ENCODE results near the gene EVA1C.
"Not testable (repeated sequence)": the region's sequence is repeated elsewhere in the genome, so short reads cannot be mapped to it uniquely, and the experiment has no call there.

Gene EVA1C

DNA sequence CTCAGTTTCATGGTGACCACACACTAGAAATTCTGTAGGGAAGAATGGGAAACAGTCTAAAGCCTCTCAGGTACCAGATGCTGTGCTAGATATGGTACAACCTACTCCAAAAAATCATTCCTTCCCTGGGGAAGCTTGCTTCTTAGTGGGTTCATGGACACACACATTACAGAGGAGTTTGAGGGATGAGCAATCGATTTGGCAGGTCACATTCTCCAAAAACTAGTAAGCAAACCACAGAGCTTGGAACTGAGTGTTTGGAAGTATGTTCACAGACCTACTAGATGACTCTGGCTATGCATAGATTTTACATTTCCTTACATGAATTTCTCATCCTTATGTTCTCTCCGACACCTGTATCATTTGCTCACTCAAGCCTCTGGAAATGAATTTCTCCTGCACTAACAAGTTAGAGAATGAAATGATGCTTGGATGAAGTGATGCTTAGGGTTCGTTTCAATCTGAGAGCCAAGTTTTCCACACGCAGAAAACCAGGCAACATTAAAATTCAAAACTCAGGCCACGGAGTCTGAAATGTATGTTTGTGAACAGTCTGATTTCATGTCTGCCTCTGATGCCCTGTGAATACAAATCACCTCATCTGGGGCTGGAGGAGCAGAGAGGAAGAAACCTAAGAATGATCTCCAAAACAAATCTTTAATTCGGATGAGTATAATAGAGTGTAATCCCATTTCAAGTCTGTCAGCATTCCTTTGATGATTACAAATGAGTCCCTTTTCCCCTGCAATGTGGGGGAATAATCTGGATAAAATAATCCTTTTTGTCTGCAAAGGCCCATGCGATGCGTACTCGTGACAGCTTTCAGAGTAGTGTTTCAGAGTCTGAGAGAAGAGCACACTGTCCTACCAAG, 11.0 kb downstream of the EVA1C start:
- peaks cover under 1% of the 10 kb centered on the region for H3K4me1 ChIP-seq (ENCODE audit: control insufficient read depth, insufficient read depth, low read length)
- H3K27me3 ChIP-seq (ENCODE audit: control insufficient read depth, insufficient read depth, low read length, poor library complexity, severe bottlenecking) = no peaks in the 10 kb centered on the region
- no peak overlapping the region for H3K27ac ChIP-seq (ENCODE audit: insufficient read depth, low read depth, low read length, poor library complexity, severe bottlenecking)
- no peak overlapping the region for H3K4me3 ChIP-seq (ENCODE audit: insufficient read depth, low read depth, low read length)
- no peaks in the 10 kb centered on the region for H3K9me3 ChIP-seq (ENCODE audit: control insufficient read depth, low read length)
- H3K36me3 ChIP-seq (ENCODE audit: control insufficient read depth, insufficient read depth, low read length) = no peaks in the 10 kb centered on the region
- 87 to 88% methylated on average over 9 of the region's 9 CpGs for WGBS, 2 experiments

DNA sequence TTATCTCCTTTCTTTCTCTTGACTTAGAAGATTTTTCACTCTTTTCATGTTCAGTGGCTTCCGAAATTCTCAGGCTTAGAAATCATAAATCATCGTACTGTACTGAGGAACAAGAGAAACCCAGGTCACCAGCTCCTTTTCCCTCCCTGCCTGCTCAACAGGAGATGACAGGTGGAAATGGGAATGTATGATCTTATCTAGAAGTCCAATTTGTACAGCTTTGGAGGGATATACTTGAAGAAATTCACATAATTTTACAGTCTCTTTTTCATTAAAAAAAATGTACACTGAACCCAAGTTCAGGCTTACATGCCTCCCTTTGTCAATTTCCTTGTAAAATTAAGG, 11.7 kb downstream of the EVA1C start:
- no peaks in the 10 kb centered on the region for H3K4me1 ChIP-seq (ENCODE audit: control insufficient read depth, insufficient read depth, low read length)
- WGBS, 2 experiments = 78 to 96% methylated on average over 2 of the region's 2 CpGs
- H3K4me3 ChIP-seq (ENCODE audit: insufficient read depth, low read depth, low read length) = no peak overlapping the region
- no peak overlapping the region for H3K27ac ChIP-seq (ENCODE audit: insufficient read depth, low read depth, low read length, poor library complexity, severe bottlenecking)
- H3K27me3 ChIP-seq (ENCODE audit: control insufficient read depth, insufficient read depth, low read length, poor library complexity, severe bottlenecking) = no peaks in the 10 kb centered on the region
- H3K9me3 ChIP-seq (ENCODE audit: control insufficient read depth, low read length) = no peaks in the 10 kb centered on the region
- no peaks in the 10 kb centered on the region for H3K36me3 ChIP-seq (ENCODE audit: control insufficient read depth, insufficient read depth, low read length)

GRCh38 chr21:32424674-32425073, 12.2 kb downstream of the EVA1C start:
- H3K9me3 ChIP-seq (ENCODE audit: control insufficient read depth, low read length) = no peaks in the 10 kb centered on the region
- 95 to 97% methylated on average over 5 of the region's 5 CpGs for WGBS, 2 experiments
- H3K27ac ChIP-seq (ENCODE audit: insufficient read depth, low read depth, low read length, poor library complexity, severe bottlenecking) = no peak overlapping the region
- H3K36me3 ChIP-seq (ENCODE audit: control insufficient read depth, insufficient read depth, low read length) = no peaks in the 10 kb centered on the region
- no peaks in the 10 kb centered on the region for H3K27me3 ChIP-seq (ENCODE audit: control insufficient read depth, insufficient read depth, low read length, poor library complexity, severe bottlenecking)
- H3K4me1 ChIP-seq (ENCODE audit: control insufficient read depth, insufficient read depth, low read length) = no peaks in the 10 kb centered on the region
- no peak overlapping the region for H3K4me3 ChIP-seq (ENCODE audit: insufficient read depth, low read depth, low read length)

DNA sequence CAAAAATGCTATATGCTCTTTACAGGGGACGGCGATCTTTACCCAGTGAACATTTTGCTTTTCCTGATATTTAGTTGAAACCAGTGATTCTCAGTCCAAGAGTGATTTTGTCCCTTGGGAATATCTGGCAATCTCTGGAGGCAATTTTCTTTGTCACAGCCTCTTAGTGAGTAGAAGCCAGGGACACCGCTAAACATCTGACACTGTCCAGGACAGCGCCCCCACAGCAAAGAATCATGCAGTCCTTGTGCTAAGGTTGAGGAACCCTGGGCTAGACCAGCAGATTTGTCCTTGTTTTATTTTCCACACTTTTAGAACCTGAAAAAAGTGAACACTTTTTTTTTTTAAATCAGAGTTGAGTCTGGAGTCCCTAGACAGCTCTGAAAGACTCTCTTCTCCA, 13.1 kb downstream of the EVA1C start:
- WGBS, 2 experiments = 96% methylated on average over 4 of the region's 4 CpGs
- no peaks in the 10 kb centered on the region for H3K9me3 ChIP-seq (ENCODE audit: control insufficient read depth, low read length)
- H3K4me3 ChIP-seq (ENCODE audit: insufficient read depth, low read depth, low read length) = no peak overlapping the region
- H3K4me1 ChIP-seq (ENCODE audit: control insufficient read depth, insufficient read depth, low read length) = no peaks in the 10 kb centered on the region
- H3K27me3 ChIP-seq (ENCODE audit: control insufficient read depth, insufficient read depth, low read length, poor library complexity, severe bottlenecking) = no peaks in the 10 kb centered on the region
- H3K36me3 ChIP-seq (ENCODE audit: control insufficient read depth, insufficient read depth, low read length) = no peaks in the 10 kb centered on the region
- no peak overlapping the region for H3K27ac ChIP-seq (ENCODE audit: insufficient read depth, low read depth, low read length, poor library complexity, severe bottlenecking)

GRCh38 chr21:32426066-32426465, 13.6 kb downstream of the EVA1C start:
- no peaks in the 10 kb centered on the region for H3K4me1 ChIP-seq (ENCODE audit: control insufficient read depth, insufficient read depth, low read length)
- WGBS, 2 experiments = 93 to 94% methylated on average over 4 to 5 of the region's 5 CpGs
- no peaks in the 10 kb centered on the region for H3K27me3 ChIP-seq (ENCODE audit: control insufficient read depth, insufficient read depth, low read length, poor library complexity, severe bottlenecking)
- H3K27ac ChIP-seq (ENCODE audit: insufficient read depth, low read depth, low read length, poor library complexity, severe bottlenecking) = no peak overlapping the region
- H3K36me3 ChIP-seq (ENCODE audit: control insufficient read depth, insufficient read depth, low read length) = no peaks in the 10 kb centered on the region
- H3K9me3 ChIP-seq (ENCODE audit: control insufficient read depth, low read length) = no peaks in the 10 kb centered on the region
- H3K4me3 ChIP-seq (ENCODE audit: insufficient read depth, low read depth, low read length) = no peak overlapping the region

DNA sequence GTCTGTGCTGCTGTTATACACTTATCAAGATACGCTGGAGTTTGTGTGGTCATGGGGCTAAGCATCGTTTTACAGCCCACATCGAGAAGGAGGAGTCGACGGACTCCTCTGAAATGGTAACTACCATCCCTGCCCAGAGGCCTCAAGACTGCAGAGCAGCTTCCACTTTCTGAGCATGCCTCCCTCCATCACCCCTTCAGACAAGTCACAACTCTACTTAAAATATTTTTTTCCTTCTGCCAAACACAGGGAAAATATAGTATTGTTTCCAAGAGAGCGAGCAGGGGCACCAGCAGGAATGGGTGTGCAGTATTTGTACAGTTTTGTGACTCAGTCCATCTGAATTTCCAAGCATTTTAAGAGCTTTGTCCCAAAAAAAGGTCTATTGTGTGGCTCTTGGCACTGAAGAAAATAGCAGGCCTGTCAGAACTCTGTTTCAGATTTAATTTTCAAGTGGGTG, 14.1 kb downstream of the EVA1C start:
- Histone ChIP-seq H3K27ac (ENCODE audit: insufficient read depth, low read depth, low read length, poor library complexity, severe bottlenecking) (no peak overlapping the region), H3K4me3 (ENCODE audit: insufficient read depth, low read depth, low read length) (no peak overlapping the region)
- 84 to 89% methylated on average over 6 of the region's 6 CpGs for whole genome bisulfite sequencing, 2 experiments

GRCh38 chr21:32427958-32428623, 15.6 kb downstream of the EVA1C start:
- Histone ChIP-seq H3K27ac (ENCODE audit: insufficient read depth, low read depth, low read length, poor library complexity, severe bottlenecking) (no peak overlapping the region), H3K4me1 (ENCODE audit: control insufficient read depth, insufficient read depth, low read length) (no peaks in the 10 kb centered on the region), H3K27me3 (ENCODE audit: control insufficient read depth, insufficient read depth, low read length, poor library complexity, severe bottlenecking) (no peaks in the 10 kb centered on the region), H3K9me3 (ENCODE audit: control insufficient read depth, low read length) (no peaks in the 10 kb centered on the region), H3K4me3 (ENCODE audit: insufficient read depth, low read depth, low read length) (no peak overlapping the region), H3K36me3 (ENCODE audit: control insufficient read depth, insufficient read depth, low read length) (no peaks in the 10 kb centered on the region)
- 89 to 91% methylated on average over 10 of the region's 10 CpGs for WGBS, 2 experiments

More for the DNA sequence above, 14.1 kb downstream of the EVA1C start:
- H3K9me3 ChIP-seq (ENCODE audit: control insufficient read depth, low read length) = no peaks in the 10 kb centered on the region
- no peaks in the 10 kb centered on the region for H3K27me3 ChIP-seq (ENCODE audit: control insufficient read depth, insufficient read depth, low read length, poor library complexity, severe bottlenecking)
- H3K4me1 ChIP-seq (ENCODE audit: control insufficient read depth, insufficient read depth, low read length) = no peaks in the 10 kb centered on the region
- H3K36me3 ChIP-seq (ENCODE audit: control insufficient read depth, insufficient read depth, low read length) = no peaks in the 10 kb centered on the region

GRCh38 chr21:32432982-32433660, 20.6 kb downstream of the EVA1C start:
- H3K27me3 ChIP-seq (ENCODE audit: control insufficient read depth, insufficient read depth, low read length, poor library complexity, severe bottlenecking); H3K4me1 ChIP-seq (ENCODE audit: control insufficient read depth, insufficient read depth, low read length); H3K36me3 ChIP-seq (ENCODE audit: control insufficient read depth, insufficient read depth, low read length); H3K9me3 ChIP-seq (ENCODE audit: control insufficient read depth, low read length); H3K27ac ChIP-seq (ENCODE audit: insufficient read depth, low read depth, low read length, poor library complexity, severe bottlenecking); H3K4me3 ChIP-seq (ENCODE audit: insufficient read depth, low read depth, low read length): not testable (repeated sequence)
- WGBS, 2 experiments = 81 to 84% methylated on average over 15 of the region's 15 CpGs

GRCh38 chr21:32437729-32438128, 25.2 kb downstream of the EVA1C start:
- no peak overlapping the region for H3K4me3 ChIP-seq (ENCODE audit: insufficient read depth, low read depth, low read length)
- no peaks in the 10 kb centered on the region for H3K4me1 ChIP-seq (ENCODE audit: control insufficient read depth, insufficient read depth, low read length)
- 95 to 96% methylated on average over 12 of the region's 12 CpGs for WGBS, 2 experiments
- H3K9me3 ChIP-seq (ENCODE audit: control insufficient read depth, low read length) = no peaks in the 10 kb centered on the region
- no peaks in the 10 kb centered on the region for H3K36me3 ChIP-seq (ENCODE audit: control insufficient read depth, insufficient read depth, low read length)
- no peaks in the 10 kb centered on the region for H3K27me3 ChIP-seq (ENCODE audit: control insufficient read depth, insufficient read depth, low read length, poor library complexity, severe bottlenecking)
- no peak overlapping the region for H3K27ac ChIP-seq (ENCODE audit: insufficient read depth, low read depth, low read length, poor library complexity, severe bottlenecking)

Data from ectodermal cell (in vitro differentiated cells).